Panc1 (cell line): ENCODE data around the gene ACD. TPM values are rescaled to one million over a fixed set of nuclear protein-coding genes. Genes with fewer than 3 reads are reported as not detected.

Source experiments
- ATAC-seq: fragments of 200-7000 bp; cut with Tn5 transposase; 2 replicates; pipeline ENCODE4 v1.9.1; 2020; ENCODE audit warnings: mild to moderate bottlenecking, moderate library complexity
- BruUV-seq: library from RNA; stranded (reverse); fragments of 400-500 nt; replicated peaks from 2 replicates; lab custom pipeline; 2021; lab: Mats Ljungman, UMichigan
- CTCF ChIA-PET: fragments of 300-600 bp; sonication (Branson Sonifier 250); formaldehyde crosslinking; loops from one replicate; lab custom pipeline; 2022; ENCODE audit warnings: antibody characterized with exemption; lab: Charles Lee
- POLR2A ChIA-PET: fragments of 300-600 bp; sonication (Branson Sonifier 250); formaldehyde crosslinking; loops from one replicate; lab custom pipeline; 2022; ENCODE audit warnings: antibody characterized with exemption; lab: Charles Lee
- DNase-seq: peaks from one replicate; pipeline ENCODE4 v3.0.0-alpha.2; 2010; ENCODE audit warnings: low read depth, low spot score
- H3K27ac ChIP-seq: 2 replicates; pipeline ENCODE4 v1.5.1; 2011; ENCODE audit warnings: mild to moderate bottlenecking, low read length, inconsistent platforms
- H3K27me3 ChIP-seq: fragments of 200-500 bp; sonication (Bioruptor generic); 2 replicates; pipeline ENCODE4 v1.6.0; 2014; ENCODE audit warnings: low read length, inconsistent platforms; ENCODE audit not compliant: control insufficient read depth, insufficient read depth
- H3K36me3 ChIP-seq: fragments of 200-500 bp; sonication (Bioruptor generic); 2 replicates; pipeline ENCODE4 v1.5.1; 2014; ENCODE audit warnings: inconsistent platforms, mild to moderate bottlenecking, low read length, moderate library complexity; ENCODE audit not compliant: control insufficient read depth, insufficient read depth
- H3K4me1 ChIP-seq: 2 replicates; pipeline ENCODE4 v1.5.1; 2011; ENCODE audit warnings: inconsistent platforms, mild to moderate bottlenecking, low read length, moderate library complexity; ENCODE audit not compliant: control insufficient read depth, insufficient read depth
- H3K4me3 ChIP-seq, 2 experiments: 2 replicates each; pipeline ENCODE4 v1.5.1; 2011 to 2012; ENCODE audit warnings: low read depth in 2 of 2, low read length in 2 of 2, mild to moderate bottlenecking in 2 of 2, inconsistent platforms in 1 of 2, moderate library complexity in 1 of 2
- H3K9me3 ChIP-seq: fragments of 200-500 bp; sonication (Bioruptor generic); 2 replicates; pipeline ENCODE4 v1.5.1; 2014; ENCODE audit warnings: low read depth, mild to moderate bottlenecking, inconsistent platforms, low read length, moderate library complexity; ENCODE audit not compliant: control insufficient read depth, insufficient read depth
- CTCF ChIP-seq: fragments of 450-650 bp; IDR thresholded peaks from 2 replicates; pipeline ENCODE4 v1.5.1; 2017; ENCODE audit warnings: mild to moderate bottlenecking
- POLR2AphosphoS5 ChIP-seq: IDR thresholded peaks from 2 replicates; pipeline ENCODE4 v1.6.1; 2012; ENCODE audit warnings: mild to moderate bottlenecking, low read depth, low read length, moderate library complexity
- REST ChIP-seq, 2 experiments: IDR thresholded peaks; 2 replicates each; pipeline ENCODE4 v1.6.1; 2011 to 2012; ENCODE audit warnings: low read depth in 2 of 2, control low read depth in 1 of 2, low read length in 1 of 2, mild to moderate bottlenecking in 1 of 2, moderate library complexity in 1 of 2; ENCODE audit not compliant: insufficient read depth in 1 of 2
- SIN3A ChIP-seq: IDR thresholded peaks from 2 replicates; pipeline ENCODE4 v1.6.1; 2012; ENCODE audit warnings: low read depth, mild to moderate bottlenecking, low read length, moderate library complexity, borderline replicate concordance; ENCODE audit not compliant: insufficient read depth
- TCF7L2 ChIP-seq: IDR thresholded peaks from 2 replicates; pipeline ENCODE4 v1.6.1; 2011; ENCODE audit warnings: mild to moderate bottlenecking, low read depth, low read length, inconsistent platforms
- in situ Hi-C: cut with HindIII; loops from 2 replicates; pipeline ENCODE4 v1.10.0; 2016; ENCODE audit warnings: low sequenced_read_pairs, low pct_unique_long_range_greater_than_20kb
- intact Hi-C: fragments of 100-400 bp; cut with micrococcal nuclease; formaldehyde crosslinking; loops from one replicate; pipeline ENCODE4 v1.10.0; 2022; ENCODE audit not compliant: unreplicated experiment
- total RNA-seq: library from RNA; stranded (reverse); gene quantifications from one replicate; pipeline ENCODE4 v1.2.1, GENCODE V29; 2021; ENCODE audit not compliant: unreplicated experiment

ACD gene
- total RNA-seq, 1 experiment from 2014 or later: 34.9 TPM

- ChIA-PET CTCF (no interaction called here), POLR2A (no interaction called here)
- Histone ChIP-seq H3K9me3 (no peaks in the 10 kb centered on the region), H3K27ac (no peak overlapping the region), H3K4me3 (no peak overlapping the region), H3K4me1 (no peaks in the 10 kb centered on the region), H3K36me3 (no peaks in the 10 kb centered on the region), H3K27me3 (no peaks in the 10 kb centered on the region)
- TF ChIP-seq CTCF (no peak), SIN3A (no peak), TCF7L2 (no peak), POLR2AphosphoS5 (no peak), REST (IDR thresholded peaks at IDR 0.05; ENCODE audit: insufficient read depth in 1 of 2, low read depth in 2 of 2, low read length in 1 of 2) (no peak)
- DNase-seq: no peak
- ATAC-seq: no peak
- intact Hi-C loops: no loop called here
- in situ Hi-C loops: no loop called here
- no TSS peak for BruUV-seq
Observed at GRCh38 chr16:67701420-67701819, 41.4 kb upstream of the ACD start.

- no peak overlapping the region for H3K4me3 ChIP-seq
- POLR2A ChIA-PET: no interaction called here
- TF ChIP-seq REST (IDR thresholded peaks at IDR 0.05; ENCODE audit: insufficient read depth in 1 of 2, low read depth in 2 of 2, low read length in 1 of 2) (no peak), SIN3A (no peak), CTCF (no peak), TCF7L2 (no peak), POLR2AphosphoS5 (no peak)
- no peak overlapping the region for H3K27ac ChIP-seq
- BruUV-seq: no TSS peak
- no peak for ATAC-seq
- no peaks in the 10 kb centered on the region for H3K4me1 ChIP-seq
- no peaks in the 10 kb centered on the region for H3K36me3 ChIP-seq
- no peaks in the 10 kb centered on the region for H3K27me3 ChIP-seq
- no peak for DNase-seq
- intact Hi-C loops (no loop called here), in situ Hi-C loops (no loop called here)
- CTCF ChIA-PET: no interaction called here
- H3K9me3 ChIP-seq: no peaks in the 10 kb centered on the region
Observed at GRCh38 chr16:67699265-67699664, 39.2 kb upstream of the ACD start.
